ENCODE results near the gene MYOG.
A peak's percentile ranks its signal among the peaks of the same experiment; 100 is the strongest.

Gene MYOG

DNA sequence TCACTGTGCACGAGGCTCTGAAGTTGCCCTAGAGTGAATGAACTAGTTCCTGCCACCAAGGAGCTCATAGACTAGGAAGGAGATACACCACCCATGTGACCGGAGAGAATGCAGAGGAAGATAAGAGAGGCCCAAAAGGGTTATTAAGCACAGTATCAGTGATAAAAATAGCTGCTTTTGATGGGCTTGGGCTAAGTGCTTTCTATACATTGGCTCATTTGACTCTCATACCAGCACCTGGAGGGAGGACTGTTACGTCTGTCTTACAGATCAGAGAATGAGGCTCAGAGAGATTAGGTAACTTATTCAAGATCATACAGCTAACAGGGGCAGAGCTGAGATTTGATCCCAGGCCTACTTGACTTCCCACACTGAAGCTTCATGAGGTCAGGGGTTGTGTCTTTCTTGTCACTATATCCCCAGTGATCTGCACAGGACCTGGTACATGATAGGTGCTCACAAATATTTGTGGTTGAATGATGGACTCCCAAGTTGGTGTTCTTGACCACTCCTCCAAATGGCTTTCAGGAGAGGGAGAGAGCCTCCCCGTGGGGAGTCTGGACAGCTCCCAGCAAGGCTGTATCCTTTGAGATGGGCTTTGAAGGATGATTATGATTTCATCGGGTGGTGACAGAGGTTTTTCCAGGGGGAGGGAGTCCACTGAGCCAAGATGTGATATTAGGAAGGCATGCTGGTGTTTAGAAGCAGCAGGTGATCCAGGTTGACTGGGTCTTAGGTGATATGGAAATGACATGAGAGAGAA lies 45.1 kb downstream of the MYOG start:
- TF ChIP-seq, protein P1, sequence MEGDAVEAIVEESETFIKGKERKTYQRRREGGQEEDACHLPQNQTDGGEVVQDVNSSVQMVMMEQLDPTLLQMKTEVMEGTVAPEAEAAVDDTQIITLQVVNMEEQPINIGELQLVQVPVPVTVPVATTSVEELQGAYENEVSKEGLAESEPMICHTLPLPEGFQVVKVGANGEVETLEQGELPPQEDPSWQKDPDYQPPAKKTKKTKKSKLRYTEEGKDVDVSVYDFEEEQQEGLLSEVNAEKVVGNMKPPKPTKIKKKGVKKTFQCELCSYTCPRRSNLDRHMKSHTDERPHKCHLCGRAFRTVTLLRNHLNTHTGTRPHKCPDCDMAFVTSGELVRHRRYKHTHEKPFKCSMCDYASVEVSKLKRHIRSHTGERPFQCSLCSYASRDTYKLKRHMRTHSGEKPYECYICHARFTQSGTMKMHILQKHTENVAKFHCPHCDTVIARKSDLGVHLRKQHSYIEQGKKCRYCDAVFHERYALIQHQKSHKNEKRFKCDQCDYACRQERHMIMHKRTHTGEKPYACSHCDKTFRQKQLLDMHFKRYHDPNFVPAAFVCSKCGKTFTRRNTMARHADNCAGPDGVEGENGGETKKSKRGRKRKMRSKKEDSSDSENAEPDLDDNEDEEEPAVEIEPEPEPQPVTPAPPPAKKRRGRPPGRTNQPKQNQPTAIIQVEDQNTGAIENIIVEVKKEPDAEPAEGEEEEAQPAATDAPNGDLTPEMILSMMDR (IDR thresholded peaks at IDR 0.05; ENCODE audit: insufficient read depth, low read length, missing control alignments) = no peak
- H3K4me3 ChIP-seq (ENCODE audit: low read depth, low read length) = no peak overlapping the region
- no peak for DNase-seq (ENCODE audit: low read depth, low spot score)
- CTCF ChIA-PET = interaction anchor here (0.7 to 14.3 kb wide), 31 partner anchors 12 to 301 kb away, joined by 3 to 392 read pairs (median 10); partner anchors contain the start of genes ADORA1, MYBPH, MYOG and PPFIA4
- POLR2A ChIA-PET = interaction anchor here (0.6 kb wide), 1 partner anchor 30 kb away, joined by 9 read pairs; no protein-coding TSS in a partner anchor

DNA sequence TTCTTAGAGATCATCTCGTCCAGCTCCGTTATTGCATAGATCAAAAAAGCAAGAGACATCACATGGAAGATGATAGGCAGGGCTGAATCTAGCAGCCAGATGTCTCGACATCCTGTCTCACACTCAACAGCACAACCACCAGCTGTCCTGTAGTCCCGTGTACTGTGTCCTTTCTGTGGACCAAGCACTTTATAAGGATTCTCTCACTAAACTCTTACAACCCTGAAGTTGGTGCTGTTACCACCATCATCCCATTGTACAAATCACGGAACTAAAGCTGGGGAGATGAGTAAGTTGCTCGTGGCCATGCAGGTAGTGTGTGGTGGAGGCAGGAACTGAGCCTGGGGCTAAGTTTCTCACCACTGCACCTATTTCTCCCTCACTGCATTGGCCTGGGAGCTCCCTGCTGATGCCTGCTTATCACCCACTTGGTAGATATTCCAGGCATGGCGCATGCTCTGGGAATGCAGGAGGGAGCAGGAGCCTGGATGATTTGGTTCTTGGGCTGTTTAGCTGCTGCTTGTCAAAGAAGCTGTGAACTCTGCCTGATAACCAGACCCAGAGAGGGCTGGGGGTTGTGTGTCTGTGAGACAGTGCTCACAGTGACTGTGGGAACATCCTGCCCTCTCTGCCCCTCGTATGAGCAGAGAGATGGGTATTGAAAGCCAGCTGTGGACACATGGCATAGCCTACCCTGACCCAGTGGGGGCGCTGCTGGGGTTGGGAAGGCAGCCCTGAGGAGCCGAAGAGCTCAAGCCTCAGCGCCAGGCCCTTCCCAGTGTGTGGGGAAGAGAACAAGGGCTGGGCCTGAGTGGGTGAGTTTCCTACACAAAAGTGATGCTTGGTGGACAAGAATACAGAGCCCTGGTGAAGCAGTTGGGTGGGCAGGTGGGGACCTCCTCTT lies 46.0 kb downstream of the MYOG start:
- H3K4me3 ChIP-seq (ENCODE audit: low read depth, low read length) = no peak overlapping the region
- ChIA-PET POLR2A (interaction anchor here (0.6 to 1.7 kb wide), 2 partner anchors 31 to 227 kb away, joined by 6 to 9 read pairs; no protein-coding TSS in a partner anchor), CTCF (interaction anchor here (0.5 to 14.3 kb wide), 50 partner anchors 12 to 629 kb away, joined by 3 to 392 read pairs (median 7); partner anchors contain the start of genes ADORA1, MYBPH, MYOG and PPFIA4)
- no peak for DNase-seq (ENCODE audit: low read depth, low spot score)
- TF ChIP-seq, protein P1 (IDR thresholded peaks at IDR 0.05; ENCODE audit: insufficient read depth, low read length, missing control alignments) = peak; percentile 21

DNA sequence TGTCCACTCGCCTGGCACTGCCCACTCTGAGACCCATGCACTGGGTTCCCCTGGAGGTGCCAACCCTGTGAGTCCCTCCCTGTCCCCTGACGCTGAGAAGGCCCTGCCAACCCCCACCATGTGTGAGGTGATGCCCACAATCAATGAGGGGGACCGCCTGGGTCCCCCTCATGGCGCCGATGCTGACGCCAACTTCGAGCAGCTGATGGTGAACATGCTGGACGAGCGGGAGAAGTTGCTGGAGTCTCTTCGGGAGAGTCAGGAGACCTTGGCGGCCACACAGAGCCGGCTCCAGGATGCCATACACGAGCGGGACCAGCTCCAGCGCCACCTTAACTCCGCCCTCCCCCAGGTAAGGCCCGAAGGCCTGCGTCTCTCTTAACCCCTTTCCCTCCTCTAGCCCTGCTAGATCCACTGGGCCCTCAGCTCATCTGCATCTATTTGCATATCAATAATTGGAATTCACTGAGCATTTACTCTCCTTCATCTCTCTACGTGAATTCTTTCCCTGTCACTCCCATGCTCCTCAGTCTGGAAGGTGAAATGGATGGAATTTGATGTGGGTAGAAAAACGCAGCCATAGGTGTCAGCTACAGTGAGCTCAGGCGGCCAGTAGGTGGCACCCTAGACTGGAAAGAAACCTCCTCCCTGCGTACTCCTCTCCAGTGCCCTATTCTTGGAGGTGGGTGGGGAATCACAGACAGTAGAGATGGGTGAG lies 46.8 kb downstream of the MYOG start:
- no peak for DNase-seq (ENCODE audit: low read depth, low spot score)
- no peak overlapping the region for H3K4me3 ChIP-seq (ENCODE audit: low read depth, low read length)
- POLR2A ChIA-PET = interaction anchor here (1.7 kb wide), 1 partner anchor 228 kb away, joined by 6 read pairs; no protein-coding TSS in a partner anchor
- CTCF ChIA-PET = interaction anchor here (0.5 to 14.3 kb wide), 48 partner anchors 11 to 628 kb away, joined by 3 to 392 read pairs (median 7); partner anchors contain the start of genes ADORA1, MYBPH, MYOG and PPFIA4
- TF ChIP-seq, protein P1 (IDR thresholded peaks at IDR 0.05; ENCODE audit: insufficient read depth, low read length, missing control alignments) = peak; percentile 92

DNA sequence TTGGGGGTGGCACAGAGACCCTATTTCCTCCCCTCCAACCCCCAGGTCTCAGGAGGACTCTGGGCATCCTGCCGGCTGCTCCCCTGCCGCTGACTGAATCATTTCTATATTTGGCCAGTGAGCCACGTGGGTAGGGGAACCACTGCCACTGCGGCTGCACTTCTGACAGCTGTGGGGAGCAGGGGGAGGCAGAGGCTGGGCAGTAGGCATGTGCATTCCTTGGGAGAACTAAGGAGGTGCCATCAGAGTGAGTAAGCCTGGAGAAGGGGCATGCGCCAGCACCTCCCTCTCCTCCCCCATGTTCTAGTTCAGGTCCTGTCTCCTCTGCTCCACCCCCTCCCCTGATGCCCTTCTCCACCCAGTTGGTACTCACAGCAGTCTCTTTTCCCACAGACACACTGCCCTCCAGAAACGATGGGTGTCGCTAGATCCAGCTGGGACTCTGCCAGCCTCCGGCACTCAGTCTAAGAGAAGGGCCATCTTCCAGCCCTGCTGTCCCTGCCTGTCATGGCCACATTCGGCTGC lies 47.5 kb downstream of the MYOG start:
- TF ChIP-seq, protein P1 (IDR thresholded peaks at IDR 0.05; ENCODE audit: insufficient read depth, low read length, missing control alignments) = no peak
- CTCF ChIA-PET = interaction anchor here (0.9 to 14.3 kb wide), 28 partner anchors 10 to 301 kb away, joined by 3 to 392 read pairs (median 10); partner anchors contain the start of genes ADORA1, MYBPH, MYOG and PPFIA4
- H3K4me3 ChIP-seq (ENCODE audit: low read depth, low read length) = no peak overlapping the region
- peak; percentile 29 for DNase-seq (ENCODE audit: low read depth, low spot score)
- POLR2A ChIA-PET = interaction anchor here (1.7 kb wide), 1 partner anchor 229 kb away, joined by 6 read pairs; no protein-coding TSS in a partner anchor

DNA sequence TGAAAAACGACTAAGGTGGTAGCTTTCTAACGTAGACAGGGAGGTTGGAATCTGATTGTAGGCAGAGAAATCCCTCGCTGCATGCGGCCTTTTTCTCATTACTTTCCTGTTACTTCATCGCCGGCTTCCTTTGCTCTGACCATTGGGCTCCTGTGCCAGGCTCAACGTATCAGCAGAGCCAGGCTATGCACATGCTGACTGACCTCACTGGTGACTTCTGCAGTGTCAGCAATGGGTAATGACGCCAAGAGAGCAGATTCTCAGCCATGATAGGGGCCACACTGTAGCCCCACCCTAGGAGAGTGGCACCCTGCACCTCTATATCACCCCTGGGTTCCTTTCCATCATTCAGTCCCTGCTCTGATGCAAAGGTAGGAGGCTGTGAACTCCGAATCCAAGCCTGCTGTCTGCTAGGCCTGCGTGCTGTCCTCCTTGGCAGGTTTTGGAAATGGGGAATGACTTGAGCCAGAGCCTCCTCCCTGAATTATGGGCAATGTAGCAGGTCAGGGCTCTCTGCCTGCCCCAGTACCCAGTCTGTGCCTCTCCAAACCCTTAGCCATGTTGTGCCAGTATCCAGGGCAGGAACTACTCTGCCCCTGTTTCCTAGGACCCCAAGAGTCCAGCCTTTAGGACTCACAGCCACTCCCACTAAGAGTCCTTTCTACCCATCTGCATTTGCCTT lies 48.2 kb downstream of the MYOG start:
- TF ChIP-seq, protein P1 (IDR thresholded peaks at IDR 0.05; ENCODE audit: insufficient read depth, low read length, missing control alignments) = no peak
- no peak overlapping the region for H3K4me3 ChIP-seq (ENCODE audit: low read depth, low read length)
- ChIA-PET CTCF (interaction anchor here (1.4 to 14.3 kb wide), 13 partner anchors 9 to 240 kb away, joined by 3 to 392 read pairs (median 44); partner anchors contain the start of genes ADORA1, MYBPH and PPFIA4), POLR2A (no interaction called here)
- DNase-seq (ENCODE audit: low read depth, low spot score) = no peak

All from AG04449 (cell line).